CD4-positive, alpha-beta T cell treated with Interleukin-15 for 4 hours (primary cell): ENCODE measurements around the gene OR6K2.
"Not testable (repeated sequence)": the region's sequence is repeated elsewhere in the genome, so short reads cannot be mapped to it uniquely, and the experiment has no call there.

Experiments used
- DNase-seq: peaks from one replicate; pipeline ENCODE4 v3.0.0-alpha.2; 2020; ENCODE audit warnings: low spot score

The OR6K2 gene, protein sequence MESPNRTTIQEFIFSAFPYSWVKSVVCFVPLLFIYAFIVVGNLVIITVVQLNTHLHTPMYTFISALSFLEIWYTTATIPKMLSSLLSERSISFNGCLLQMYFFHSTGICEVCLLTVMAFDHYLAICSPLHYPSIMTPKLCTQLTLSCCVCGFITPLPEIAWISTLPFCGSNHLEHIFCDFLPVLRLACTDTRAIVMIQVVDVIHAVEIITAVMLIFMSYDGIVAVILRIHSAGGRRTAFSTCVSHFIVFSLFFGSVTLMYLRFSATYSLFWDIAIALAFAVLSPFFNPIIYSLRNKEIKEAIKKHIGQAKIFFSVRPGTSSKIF

DNA sequence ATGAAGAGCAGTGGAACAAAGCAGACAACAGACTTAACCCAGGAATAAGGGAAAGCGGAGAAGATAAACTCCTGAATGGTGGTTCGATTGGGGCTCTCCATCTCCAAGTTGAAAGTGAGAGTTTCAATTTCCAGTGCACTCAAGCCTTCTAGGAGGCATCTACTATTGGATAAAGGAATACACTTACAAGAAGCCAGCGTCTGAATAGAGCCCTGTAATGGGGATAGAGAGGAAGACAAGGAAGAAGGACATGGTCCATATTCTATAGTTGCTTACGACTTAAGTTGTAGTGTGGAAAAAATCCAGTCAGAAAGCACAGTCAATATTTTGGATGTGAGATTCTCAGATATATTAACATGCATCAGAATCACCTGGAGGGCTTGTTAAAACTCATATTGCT lies at the start of gene OR6K2:
Gene OR6K2, minus strand, starts transcription at position 101 of the 400 bp plus-strand sequence. Its CDS starts 0 bp downstream, at position 101.
- DNase-seq: no peak

DNA sequence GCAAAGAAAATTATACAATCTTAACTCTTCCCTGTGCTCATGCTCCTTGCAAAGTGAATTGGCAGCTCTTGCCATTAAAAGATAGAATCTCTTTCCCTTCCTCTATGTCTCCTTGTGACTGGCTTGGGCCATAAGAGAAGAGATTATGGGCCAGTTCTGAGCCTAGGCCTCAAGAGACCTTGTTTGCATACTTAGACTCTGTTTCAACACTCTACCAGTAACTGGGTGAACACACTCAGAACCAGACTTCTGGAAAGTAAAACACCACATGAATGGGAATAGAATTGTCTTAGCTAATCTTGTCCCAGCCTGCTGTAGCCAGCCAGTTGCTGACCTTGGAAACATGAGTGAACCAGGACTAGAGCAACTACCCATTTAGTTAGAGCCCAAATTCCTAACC lies 35.4 kb upstream of the OR6K2 start:
- no peak for DNase-seq

DNA sequence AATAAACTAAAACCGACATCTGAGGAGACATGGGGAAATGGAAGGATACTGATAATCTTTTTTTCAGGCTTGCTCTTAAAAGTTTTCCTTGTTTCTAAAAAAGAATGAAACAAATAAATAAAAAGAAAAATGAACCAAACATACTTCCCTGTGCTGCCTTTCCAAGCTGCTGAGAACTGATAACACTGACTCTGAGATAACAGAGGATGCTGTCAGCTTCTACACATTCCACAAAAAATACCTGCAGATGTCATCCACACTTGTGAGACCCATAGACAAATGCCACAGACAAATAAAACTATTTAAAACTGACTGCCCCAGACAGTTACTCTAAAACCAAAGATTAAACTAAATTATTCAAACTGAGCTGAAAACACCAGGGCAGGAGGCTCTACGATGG lies 32.1 kb upstream of the OR6K2 start:
- DNase-seq: no peak

DNA sequence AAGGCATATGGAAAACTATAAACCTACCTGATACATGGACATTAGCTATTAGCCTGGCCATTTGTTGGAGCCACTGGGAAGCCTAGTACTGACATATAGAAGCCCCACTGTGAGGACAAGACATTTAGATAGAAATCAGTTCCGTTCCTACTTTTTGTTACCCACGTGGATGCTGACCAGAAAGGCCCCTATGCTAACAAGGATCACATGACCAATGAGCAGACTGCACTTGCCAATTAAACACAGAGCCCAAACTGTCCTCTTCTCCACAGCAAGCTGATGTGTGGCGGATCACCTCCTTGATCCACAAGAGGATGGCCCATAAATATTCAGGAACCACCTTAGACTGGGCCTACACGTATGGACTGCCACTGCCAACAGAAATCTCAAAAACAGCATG lies 31.3 kb upstream of the OR6K2 start:
- DNase-seq: no peak

DNA sequence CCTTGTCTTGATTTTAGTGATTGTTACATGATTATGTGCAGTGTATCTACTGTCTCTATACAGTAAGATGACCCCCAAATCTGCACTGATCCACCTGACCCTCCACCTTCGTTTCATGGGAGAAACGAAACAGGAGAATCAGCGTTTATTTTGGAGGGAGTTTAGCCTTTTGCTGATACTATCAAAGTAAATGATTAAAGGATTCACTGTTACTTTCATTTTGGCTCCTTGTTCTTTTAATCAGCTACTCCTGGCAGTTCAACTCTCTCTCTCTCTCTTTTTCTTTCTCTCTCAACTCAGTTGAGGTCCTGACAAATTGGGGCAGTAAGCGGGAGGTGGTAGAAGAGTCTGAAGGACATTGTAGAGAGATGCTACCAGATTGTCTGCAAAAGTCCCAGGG lies 30.0 kb upstream of the OR6K2 start:
- DNase-seq: no peak

DNA sequence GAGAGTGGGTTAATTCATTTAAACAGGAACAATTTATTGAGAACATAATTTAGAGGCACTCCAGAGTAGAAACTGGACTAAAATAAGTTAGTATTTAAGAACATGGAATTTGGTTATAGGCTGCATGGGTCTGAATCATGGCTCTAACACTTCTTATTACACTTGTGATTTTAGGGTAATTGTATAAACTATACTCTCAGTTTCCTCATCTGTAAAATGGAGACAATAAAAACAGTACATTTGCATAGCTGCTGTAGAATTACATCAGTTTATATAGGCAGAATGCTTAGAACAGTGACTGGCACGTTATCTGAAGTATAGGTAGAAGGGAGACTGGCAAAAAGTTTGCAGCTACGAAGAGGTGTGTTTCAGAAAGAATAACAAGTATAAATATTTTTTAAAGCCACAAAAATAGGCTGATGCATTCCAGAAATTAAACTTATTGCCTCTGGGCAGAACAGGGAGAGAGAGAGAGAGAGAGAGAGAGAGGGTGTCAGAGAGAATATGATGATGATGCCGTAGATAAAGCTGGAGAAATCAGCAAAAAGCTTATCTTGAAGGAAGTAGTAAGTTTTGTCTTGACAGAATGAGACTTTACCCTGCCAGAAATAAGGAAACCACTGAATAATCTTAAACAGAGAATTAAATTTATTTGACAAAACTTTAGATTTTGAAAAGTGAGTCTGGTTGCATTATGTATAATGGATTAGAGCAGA lies 28.2 kb upstream of the OR6K2 start:
- no peak for DNase-seq

DNA sequence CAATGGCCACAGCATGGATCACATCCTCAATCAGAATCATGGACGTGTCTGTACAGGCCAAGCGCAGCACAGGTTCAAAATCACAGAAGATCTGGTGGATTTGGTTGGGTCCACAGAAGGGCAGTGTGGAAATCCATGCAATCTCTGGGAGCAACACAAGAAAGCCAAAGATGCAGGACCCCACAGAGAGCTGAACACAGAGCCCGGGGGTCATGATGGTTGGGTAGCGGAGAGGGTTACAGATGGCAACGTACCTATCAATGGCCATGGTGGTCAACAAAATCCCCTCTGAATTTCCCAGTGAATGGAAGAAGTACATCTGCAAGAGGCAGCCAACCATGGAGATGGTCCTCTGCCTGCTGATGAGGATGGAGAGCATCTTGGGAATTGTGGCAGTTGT lies 24.0 kb upstream of the OR6K2 start:
- DNase-seq: no peak

DNA sequence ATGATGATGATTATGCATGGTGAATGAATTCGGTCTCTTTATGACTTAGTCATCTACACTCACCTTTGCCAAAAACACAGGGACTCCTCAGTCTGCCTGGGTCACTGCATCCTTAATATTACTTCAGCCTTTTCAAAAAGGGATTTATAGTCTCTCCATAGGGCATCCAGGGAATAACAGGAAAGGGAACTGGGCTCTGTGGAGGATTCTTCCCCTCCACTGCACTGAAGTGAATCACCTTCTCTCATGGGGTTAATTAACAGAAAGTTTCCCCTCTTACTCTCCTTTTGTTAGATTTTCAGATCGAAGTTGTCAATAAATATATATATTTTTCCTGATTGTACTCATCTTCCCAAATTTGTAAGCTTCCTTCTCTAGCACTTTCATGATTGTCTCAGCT lies 20.2 kb upstream of the OR6K2 start, which contains the start of gene OR6K3:
Gene OR6K3, minus strand, starts transcription at position 101 of the 400 bp plus-strand sequence. CDS start 2,605 bp downstream, outside the sequence.
- DNase-seq: no peak

DNA sequence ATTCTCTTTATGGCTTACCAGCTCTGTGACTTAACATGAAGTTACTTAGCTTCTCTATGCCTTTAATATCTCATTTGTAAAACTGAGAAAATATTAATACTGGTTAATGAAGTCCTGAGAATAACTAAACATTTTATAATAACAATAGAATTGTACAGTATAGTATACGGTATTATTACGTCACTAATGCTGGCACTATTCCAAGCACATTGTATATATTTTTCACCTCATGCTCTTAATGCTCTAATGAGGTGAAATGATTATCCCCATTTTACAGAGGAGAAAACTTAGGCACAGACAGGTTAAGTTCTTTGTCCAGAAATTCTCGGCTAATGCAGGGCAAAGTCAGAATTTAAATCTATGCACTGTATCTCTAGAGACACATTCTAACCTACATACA lies 19.2 kb upstream of the OR6K2 start:
- no peak for DNase-seq

DNA sequence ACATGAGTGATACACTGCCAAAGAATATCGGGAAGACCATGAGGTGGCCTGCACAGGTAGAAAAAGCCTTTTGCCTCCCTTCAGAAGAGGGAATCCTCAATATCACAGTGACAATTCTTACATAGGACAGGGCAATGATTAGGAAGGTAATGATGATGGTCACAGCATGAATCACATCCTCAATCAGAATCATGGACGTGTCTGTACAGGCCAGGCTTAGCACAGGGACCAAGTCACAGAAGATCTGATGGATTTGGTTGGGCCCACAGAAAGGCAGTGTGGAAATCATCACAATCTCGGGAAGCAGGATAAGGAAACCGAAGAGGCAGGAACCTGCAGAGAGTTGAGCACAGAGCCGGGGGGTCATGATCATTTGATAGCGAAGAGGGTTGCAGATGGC lies 16.9 kb upstream of the OR6K2 start:
- DNase-seq: no peak

DNA sequence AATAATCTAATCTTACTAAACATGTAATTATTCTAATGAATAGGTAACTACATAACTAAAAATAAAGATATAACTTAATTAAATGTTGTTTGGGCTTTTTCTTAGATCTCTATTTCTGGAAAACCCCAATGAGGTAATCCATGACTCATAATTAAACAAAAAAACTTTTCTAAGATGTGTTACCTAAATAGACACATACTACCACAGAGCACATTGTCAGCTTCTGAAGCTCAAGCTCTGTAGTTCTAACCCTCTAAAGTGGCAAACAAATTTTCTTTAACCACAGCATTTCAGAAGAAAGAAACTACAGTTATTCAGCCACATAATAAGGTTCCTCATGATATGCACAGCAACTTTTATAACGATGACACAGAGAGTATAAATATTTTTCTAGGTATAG lies 15.9 kb upstream of the OR6K2 start:
- DNase-seq: no peak

DNA sequence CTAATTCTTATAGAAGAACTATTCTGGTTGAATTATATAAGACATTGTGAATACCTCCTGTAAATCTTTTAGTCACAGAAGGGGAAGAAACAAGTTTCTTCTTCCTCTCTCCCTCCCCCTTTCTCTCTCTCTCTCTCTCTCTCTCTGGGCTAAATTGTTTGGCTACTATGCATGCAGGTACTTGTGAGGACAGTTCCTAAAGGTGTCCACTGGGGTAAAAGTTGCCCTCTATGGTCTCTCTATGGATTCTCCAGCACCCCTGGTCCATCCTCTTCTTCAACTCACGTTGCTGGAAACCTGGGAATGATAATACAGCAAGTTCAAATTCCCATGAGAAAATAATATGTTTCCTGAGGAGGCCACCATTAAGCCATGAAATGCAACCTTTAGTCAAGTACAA lies 14.3 kb upstream of the OR6K2 start:
- DNase-seq: no peak

DNA sequence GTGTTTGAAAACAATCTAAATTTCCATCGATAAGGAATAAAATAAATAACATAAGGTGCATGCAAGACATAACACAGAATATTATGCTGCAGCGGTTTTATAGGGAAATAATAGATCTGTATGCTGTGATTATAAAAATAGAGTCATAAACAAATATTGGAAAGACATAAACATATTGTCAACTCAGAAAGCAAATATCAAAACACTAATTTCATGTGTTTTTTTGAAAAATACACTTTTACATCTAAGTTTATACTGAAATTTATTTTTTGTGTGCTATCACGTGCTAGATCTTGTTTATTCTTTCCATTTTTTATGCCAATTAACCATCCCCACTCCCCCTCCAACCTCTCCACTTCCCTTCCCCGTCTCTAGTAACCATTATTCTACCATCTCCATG lies 10.6 kb upstream of the OR6K2 start:
- DNase-seq: no peak

DNA sequence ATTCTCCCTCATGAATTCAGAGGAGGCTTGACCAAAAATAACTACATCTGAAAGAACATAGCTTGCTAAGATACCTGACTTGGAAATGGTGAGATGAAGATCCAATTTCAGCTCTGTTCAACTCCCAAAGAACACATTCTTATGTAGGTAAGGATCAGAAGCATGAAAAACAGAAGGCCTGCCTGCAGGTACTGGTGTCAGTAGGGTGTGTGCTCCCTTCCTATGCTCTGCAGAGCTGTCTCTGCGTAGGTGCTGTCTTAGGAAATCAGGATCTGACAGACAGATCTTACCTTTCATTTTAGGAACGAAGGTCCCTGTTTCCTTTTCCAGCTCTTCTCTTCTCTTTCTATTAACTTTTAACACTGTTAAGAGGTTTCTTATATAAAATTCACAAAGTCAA lies 5.6 kb upstream of the OR6K2 start:
- DNase-seq: no peak

DNA sequence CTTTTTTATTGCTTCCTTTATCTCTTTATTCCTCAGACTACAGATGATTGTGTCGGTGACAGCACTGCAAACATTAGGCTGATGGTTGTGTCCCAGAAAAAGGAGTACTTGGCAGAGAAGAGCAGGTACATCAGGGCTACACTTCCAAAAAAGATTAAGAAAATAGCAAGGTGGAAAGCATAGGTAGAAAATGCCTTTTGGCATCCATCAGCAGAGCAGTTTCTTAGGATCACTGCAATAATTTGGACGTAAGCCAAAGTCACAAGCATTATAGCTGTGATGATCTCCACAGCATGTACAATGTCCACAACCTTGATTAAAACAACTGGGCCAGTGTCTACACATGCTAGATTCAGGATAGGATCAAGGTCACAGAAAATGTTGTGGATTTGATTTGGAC lies 5.9 kb downstream of the OR6K2 start:
- DNase-seq: no peak

DNA sequence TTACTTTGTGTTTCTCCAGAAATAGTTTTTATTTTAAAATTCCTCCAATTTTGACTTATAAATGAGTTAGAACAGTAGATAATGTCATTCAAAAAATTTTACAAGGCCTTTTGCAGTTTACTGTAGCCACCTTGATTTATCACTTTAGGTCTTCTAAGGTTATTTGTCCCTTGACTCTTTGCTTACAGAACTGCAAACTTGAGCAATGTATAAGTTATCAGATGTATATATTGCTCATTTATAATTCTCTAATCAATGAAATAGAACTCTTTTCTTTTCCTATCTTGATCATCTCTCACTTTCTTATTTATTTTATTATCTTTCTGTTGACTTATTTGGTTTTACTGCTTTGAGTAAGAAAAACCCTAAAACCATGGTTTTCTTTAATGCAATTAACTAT lies 8.1 kb downstream of the OR6K2 start:
- DNase-seq: no peak

DNA sequence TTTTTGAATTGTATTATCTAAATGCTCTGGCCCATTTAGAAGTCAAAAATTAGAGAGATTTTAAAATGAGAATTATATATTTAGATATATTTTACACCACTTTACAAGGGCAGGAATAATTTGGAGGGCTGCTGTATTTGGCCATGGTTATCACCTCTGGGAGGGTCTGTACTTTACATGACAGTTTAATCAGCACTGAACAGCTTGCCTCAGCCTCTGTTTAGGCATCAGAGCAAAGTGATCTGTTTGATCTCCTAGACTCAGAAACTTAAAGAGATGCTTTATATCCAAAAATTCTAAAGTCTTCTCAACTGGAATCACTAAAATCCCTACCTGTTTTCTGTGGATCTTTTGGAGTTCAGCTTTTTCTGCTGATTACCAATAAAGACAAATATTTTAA lies 8.5 kb downstream of the OR6K2 start:
- DNase-seq: no peak

DNA sequence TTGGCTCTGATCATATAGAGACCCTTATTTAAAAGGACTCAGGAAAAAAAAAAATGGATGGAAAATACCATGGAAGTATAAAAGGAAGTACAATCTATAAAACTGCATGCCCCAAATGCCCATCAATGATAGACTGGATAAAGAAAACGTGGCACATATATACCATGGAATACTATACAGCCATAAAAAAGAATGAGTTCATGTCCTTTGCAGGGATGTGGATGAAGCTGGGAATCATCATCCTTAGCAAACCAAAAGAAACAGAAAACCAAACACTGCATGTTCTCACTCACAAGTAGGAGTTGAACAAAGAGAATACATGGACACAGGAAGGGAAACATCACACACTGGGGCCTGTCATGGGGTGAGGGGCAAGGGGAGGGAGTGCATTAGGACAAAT lies 9.3 kb downstream of the OR6K2 start:
- DNase-seq: not testable (repeated sequence)

DNA sequence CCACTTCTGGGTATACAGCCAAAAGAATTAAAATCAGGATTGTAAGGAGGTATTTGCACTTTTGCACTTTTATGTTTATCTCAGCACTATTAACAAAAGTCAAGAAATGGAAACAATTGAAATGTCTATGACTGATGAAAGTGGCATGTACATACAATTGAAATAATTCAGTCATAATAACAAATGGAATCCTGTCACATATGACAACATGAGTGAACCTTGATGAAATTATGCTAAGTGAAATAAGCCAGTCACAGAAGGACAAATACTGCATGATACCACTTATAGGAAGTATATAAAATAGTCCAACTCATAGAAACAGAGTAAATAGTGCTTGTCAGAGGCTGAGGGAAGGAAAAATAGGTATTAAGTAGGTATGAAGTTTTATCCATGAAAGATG lies 10.6 kb downstream of the OR6K2 start:
- no peak for DNase-seq

DNA sequence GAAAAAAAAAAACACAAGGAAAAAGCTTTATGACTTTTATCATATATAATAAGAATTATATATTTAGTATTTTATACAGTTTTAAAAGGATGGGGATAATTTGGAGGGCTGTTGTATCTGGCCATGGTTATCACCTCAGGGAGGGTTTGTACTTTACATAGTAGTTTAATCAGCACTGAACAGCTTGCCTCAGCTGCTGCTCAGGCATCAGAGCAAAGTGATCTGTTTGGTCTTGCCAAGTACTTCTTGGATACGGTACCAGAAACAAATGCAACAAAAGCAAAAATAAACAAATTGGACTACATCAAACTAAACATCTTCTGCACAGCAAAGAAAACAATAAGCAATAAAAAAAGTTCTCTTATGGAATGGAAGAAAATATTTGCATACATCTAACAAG lies 11.3 kb downstream of the OR6K2 start:
- DNase-seq: no peak

DNA sequence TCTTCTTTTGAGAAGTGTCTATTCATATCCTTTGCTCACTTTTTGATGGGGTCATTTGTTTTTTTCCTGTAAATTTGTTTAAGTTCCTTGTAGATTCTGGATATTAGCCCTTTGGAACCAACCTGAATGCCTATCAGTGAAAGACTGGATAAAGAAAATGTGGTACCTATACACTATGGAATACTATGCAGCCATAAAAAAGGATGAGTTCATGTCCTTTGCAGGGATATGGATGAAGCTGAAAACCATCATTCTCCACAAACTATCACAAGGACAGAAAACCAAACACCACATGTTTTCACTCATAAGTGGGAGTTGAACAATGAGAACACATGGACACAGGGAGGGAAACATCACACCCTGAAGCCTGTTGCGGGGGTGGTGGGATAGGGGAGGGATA lies 12.1 kb downstream of the OR6K2 start:
- DNase-seq: not testable (repeated sequence)

DNA sequence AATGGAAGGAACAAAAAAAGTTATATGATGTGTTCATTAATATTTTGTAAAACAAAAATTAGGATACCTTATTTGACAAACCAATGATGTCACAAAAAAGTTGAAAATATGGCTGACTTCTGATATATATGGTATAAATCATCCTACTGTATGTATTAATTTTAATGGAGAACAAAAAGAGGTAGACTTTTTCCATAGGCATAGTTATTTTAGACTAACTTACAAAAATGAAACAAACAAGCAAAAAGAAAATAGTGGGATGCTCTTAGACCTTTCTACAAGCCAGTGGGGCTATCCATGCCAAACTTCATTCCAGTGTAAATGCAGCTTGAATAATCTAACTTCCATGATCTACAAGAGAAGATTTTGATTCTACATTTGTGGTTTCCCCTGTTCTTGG lies 13.4 kb downstream of the OR6K2 start:
- DNase-seq: no peak

DNA sequence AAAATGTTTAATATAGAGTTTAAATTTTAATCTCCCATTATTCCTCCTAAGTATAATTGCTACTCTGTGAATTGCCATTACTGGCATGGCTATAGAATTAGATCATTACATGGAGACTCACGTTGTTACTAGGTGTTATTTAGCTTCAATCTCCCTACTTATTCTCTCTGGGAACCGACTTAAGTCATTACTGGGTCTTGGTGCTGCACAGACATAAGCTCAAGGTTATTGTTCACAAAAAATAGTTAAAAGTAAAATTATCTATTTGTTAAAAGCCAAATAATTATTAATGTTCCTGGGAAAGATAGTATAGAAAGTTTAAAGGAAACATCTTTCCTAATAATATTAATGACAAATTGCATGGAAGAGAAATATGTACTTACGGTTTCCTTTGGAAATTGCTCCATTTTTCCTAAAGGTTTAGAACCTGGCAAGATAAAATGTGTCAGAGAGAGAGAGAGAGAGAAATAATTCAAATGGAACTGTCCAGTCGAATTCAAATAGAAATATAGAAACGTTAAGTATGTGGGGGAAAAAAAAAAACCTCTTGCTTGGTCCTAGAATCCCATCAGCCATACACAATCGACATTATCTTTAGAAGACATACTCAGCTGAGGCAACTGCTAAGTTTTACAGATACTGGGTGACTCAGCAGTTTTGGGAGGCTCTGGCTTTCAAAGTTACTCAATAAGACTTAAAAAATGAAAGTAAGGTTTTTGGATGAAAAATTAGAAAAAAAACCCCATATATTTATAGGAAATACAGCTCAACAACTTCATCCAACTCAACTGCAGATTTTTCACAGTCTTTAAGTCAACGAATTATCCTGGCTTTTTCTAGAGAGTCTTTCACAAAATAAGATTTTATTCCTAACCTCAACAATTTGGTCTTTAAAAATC lies 14.1 kb downstream of the OR6K2 start, which contains the start of gene SPTA1:
Gene SPTA1, minus strand, starts transcription at position 605 of the 899 bp plus-strand sequence. Its CDS starts 198 bp downstream, at position 407.
- no peak for DNase-seq
